HepG2 (cell line): ENCODE measurements around the gene SIX5. TPM values are rescaled to one million over a fixed set of nuclear protein-coding genes. Genes with fewer than 3 reads are reported as not detected.

Experiments
- AGO2 ChIP-seq: fragments of 200-400 bp; formaldehyde crosslinking; optimal IDR thresholded peaks from 2 replicates; pipeline ENCODE3; 2017; ENCODE audit warnings: mild to moderate bottlenecking, low read depth, low read length, moderate library complexity
- ATF7 ChIP-seq, 2 experiments: fragments of 450-650 bp in 1 of 2; sonication (generic) in 1 of 2; formaldehyde crosslinking in 1 of 2; IDR thresholded peaks; 2 replicates each; pipeline versions ENCODE4 v1.4.0 to v1.6.1; 2016 to 2020; ENCODE audit warnings: antibody characterized with exemption in 1 of 2, mild to moderate bottlenecking in 1 of 2, missing genetic modification reagents in 1 of 2
- ETV5 ChIP-seq: IDR thresholded peaks from 2 replicates; pipeline ENCODE4 v1.6.1; 2018; ENCODE audit warnings: missing biosample characterization, missing genetic modification reagents, inconsistent platforms, borderline replicate concordance
- GABPA ChIP-seq, 2 experiments: IDR thresholded peaks; 2 replicates each; pipeline ENCODE4 v1.6.1; 2011 to 2016; ENCODE audit warnings: low read depth in 2 of 2, low read length in 1 of 2, missing biosample characterization in 1 of 2, missing genetic modification characterization in 1 of 2
- KMT2B ChIP-seq: IDR thresholded peaks from 2 replicates; pipeline ENCODE4 v1.6.1; 2016; ENCODE audit warnings: missing genetic modification reagents, missing compliant biosample characterization
- POLR2A ChIP-seq, 2 experiments: IDR thresholded peaks; 2 replicates each; pipeline ENCODE4 v1.6.1; 2011; ENCODE audit warnings: low read depth in 2 of 2, low read length in 2 of 2, mild to moderate bottlenecking in 1 of 2, moderate library complexity in 1 of 2; ENCODE audit not compliant: insufficient read depth in 1 of 2
- RAD21 ChIP-seq: fragments of 450-650 bp; formaldehyde crosslinking; IDR thresholded peaks from 2 replicates; pipeline ENCODE4 v1.5.0; 2020; ENCODE audit warnings: mild to moderate bottlenecking
- RBFOX2 ChIP-seq: fragments of 200-400 bp; formaldehyde crosslinking; IDR thresholded peaks from 2 replicates; pipeline ENCODE4 v1.6.1; 2017; ENCODE audit warnings: low read depth, mild to moderate bottlenecking, low read length
- SIN3B ChIP-seq: fragments of 150-350 bp; IDR thresholded peaks from 2 replicates; pipeline ENCODE4 v1.6.1; 2014; ENCODE audit warnings: low read length
- SP1 ChIP-seq, 2 experiments: fragments of 450-650 bp in 1 of 2; sonication (generic) in 1 of 2; formaldehyde crosslinking in 1 of 2; IDR thresholded peaks; 2 replicates each; pipeline versions ENCODE4 v1.4.0 to v1.6.1; 2016 to 2020; ENCODE audit warnings: missing genetic modification reagents in 1 of 2
- SP2 ChIP-seq: sonication (generic); formaldehyde crosslinking; IDR thresholded peaks from 2 replicates; pipeline ENCODE4 v1.5.1; 2020; ENCODE audit warnings: mild to moderate bottlenecking, missing genetic modification reagents
- U2AF2 ChIP-seq: fragments of 200-400 bp; formaldehyde crosslinking; IDR thresholded peaks from 2 replicates; pipeline ENCODE4 v1.6.1; 2017; ENCODE audit warnings: low read depth, mild to moderate bottlenecking, low read length
- ZFP37 ChIP-seq: sonication (generic); formaldehyde crosslinking; IDR thresholded peaks from 2 replicates; pipeline ENCODE4 v1.4.0; 2020; ENCODE audit warnings: missing genetic modification reagents, borderline replicate concordance
- ZNF34 ChIP-seq: sonication (generic); formaldehyde crosslinking; IDR thresholded peaks from 2 replicates; pipeline ENCODE4 v1.4.0; 2020; ENCODE audit warnings: mild to moderate bottlenecking, missing genetic modification reagents, borderline replicate concordance
- ZNF775 ChIP-seq: sonication (generic); formaldehyde crosslinking; IDR thresholded peaks from 2 replicates; pipeline ENCODE4 v1.4.0; 2020; ENCODE audit warnings: missing genetic modification reagents, mild to moderate bottlenecking, moderate library complexity, borderline replicate concordance
- ZNF782 ChIP-seq: sonication (generic); formaldehyde crosslinking; IDR thresholded peaks from 2 replicates; pipeline ENCODE4 v1.4.0; 2020; ENCODE audit warnings: missing genetic modification reagents, mild to moderate bottlenecking, borderline replicate concordance
- ZNF790 ChIP-seq: sonication (generic); formaldehyde crosslinking; IDR thresholded peaks from 2 replicates; pipeline ENCODE4 v1.8.0; 2022; ENCODE audit warnings: missing genetic modification reagents, mild to moderate bottlenecking, borderline replicate concordance
- ZNF841 ChIP-seq: sonication (generic); formaldehyde crosslinking; IDR thresholded peaks from 2 replicates; pipeline ENCODE4 v1.8.1; 2023; ENCODE audit warnings: missing genetic modification reagents, borderline replicate concordance
- polyA plus RNA-seq, 8 experiments: library from polyadenylated mRNA; depleted of rRNA in 3 of 8; stranded (reverse) in 7 of 8; unstranded in 1 of 8; fragments of >200 nt; fragmentation: Illumina TruSeq in 4 of 8; extraction: Trizol in 4 of 8; gene quantifications; 2 replicates each; pipeline versions ENCODE4 v1.2.1 to v1.2.3, GENCODE V29; 2011 to 2016; ENCODE audit warnings: low read depth in 4 of 8, missing spikeins in 1 of 8, mixed read lengths in 1 of 8; ENCODE audit not compliant: insufficient read depth in 1 of 8
- total RNA-seq, 5 experiments: library from RNA; depleted of rRNA; stranded (reverse); fragments of >200 nt; fragmentation: Illumina TruSeq; extraction: Trizol; gene quantifications; 2 replicates each; pipeline ENCODE4 v1.2.3, GENCODE V29; 2016; ENCODE audit warnings: low read depth in 1 of 5
- TF ChIP-seq, protein P1 (sequence below): sonication (generic); formaldehyde crosslinking; IDR thresholded peaks from 2 replicates; pipeline ENCODE4 v1.9.0; 2022; ENCODE audit warnings: missing genetic modification reagents, mild to moderate bottlenecking, borderline replicate concordance
- TF ChIP-seq, protein P2 (sequence below): sonication (generic); formaldehyde crosslinking; IDR thresholded peaks from 2 replicates; pipeline ENCODE4 v1.8.0; 2023; ENCODE audit warnings: mild to moderate bottlenecking, missing genetic modification reagents

SIX5 gene
- total and polyA plus RNA-seq, 2 of the 13 experiments (the other 11 are each of a cell fraction or from before 2014, with no cell fraction given) = 7.7 to 10.5 TPM

GRCh38 chr19:45792470-45793177 is 23.6 kb upstream of the SIX5 start, which contains the start of gene DMWD (continued):
- TF ChIP-seq KMT2B (CRISPR knock-in tag) (0 out of 2 replicates have a peak, but pooled peaks have one; percentile 20), ZNF34 (CRISPR knock-in tag) (peak; percentile 77; the same call in 1 of the 2 replicates), RBFOX2 (peak; percentile 69), ZNF782 (peak; percentile 51; the same call in 1 of the 2 replicates), ZNF790 (CRISPR knock-in tag) (no peak), ETV5 (peak; percentile 64), ZNF775 (no peak), ATF7 (IDR thresholded peaks at IDR 0.05) (no peak), ATF7 (CRISPR knock-in tag; IDR thresholded peaks at IDR 0.05) (no peak), ZNF841 (CRISPR knock-in tag) (no peak), U2AF2 (peak; percentile 97), SIN3B (peak; percentile 38; the same call in 1 of the 2 replicates), GABPA (IDR thresholded peaks at IDR 0.05; ENCODE audit: low read depth, low read length) (peak; percentile 94), GABPA (CRISPR knock-in tag; IDR thresholded peaks at IDR 0.05; ENCODE audit: low read depth) (peak; percentile 89), POLR2A (IDR thresholded peaks at IDR 0.05; ENCODE audit: insufficient read depth in 1 of 2, low read depth in 2 of 2, low read length in 2 of 2) (peak; percentile 64 to 76), ZFP37 (CRISPR knock-in tag) (no peak), SP1 (IDR thresholded peaks at IDR 0.05) (no peak), SP1 (CRISPR knock-in tag; IDR thresholded peaks at IDR 0.05) (peak; percentile 70; the same call in 1 of the 2 replicates), AGO2 (no peak), SP2 (CRISPR knock-in tag) (peak; percentile 88), RAD21 (peak; percentile 61; the same call in 1 of the 2 replicates)
- TF ChIP-seq, protein P1, sequence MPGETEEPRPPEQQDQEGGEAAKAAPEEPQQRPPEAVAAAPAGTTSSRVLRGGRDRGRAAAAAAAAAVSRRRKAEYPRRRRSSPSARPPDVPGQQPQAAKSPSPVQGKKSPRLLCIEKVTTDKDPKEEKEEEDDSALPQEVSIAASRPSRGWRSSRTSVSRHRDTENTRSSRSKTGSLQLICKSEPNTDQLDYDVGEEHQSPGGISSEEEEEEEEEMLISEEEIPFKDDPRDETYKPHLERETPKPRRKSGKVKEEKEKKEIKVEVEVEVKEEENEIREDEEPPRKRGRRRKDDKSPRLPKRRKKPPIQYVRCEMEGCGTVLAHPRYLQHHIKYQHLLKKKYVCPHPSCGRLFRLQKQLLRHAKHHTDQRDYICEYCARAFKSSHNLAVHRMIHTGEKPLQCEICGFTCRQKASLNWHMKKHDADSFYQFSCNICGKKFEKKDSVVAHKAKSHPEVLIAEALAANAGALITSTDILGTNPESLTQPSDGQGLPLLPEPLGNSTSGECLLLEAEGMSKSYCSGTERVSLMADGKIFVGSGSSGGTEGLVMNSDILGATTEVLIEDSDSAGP (CRISPR knock-in tag) = no peak
- TF ChIP-seq, protein P2, sequence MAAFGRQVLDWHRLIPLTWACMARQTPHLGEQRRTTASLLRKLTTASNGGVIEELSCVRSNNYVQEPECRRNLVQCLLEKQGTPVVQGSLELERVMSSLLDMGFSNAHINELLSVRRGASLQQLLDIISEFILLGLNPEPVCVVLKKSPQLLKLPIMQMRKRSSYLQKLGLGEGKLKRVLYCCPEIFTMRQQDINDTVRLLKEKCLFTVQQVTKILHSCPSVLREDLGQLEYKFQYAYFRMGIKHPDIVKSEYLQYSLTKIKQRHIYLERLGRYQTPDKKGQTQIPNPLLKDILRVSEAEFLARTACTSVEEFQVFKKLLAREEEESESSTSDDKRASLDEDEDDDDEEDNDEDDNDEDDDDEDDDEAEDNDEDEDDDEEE (CRISPR knock-in tag) = no peak
